Stimulated activated CD4-positive, alpha-beta T cell treated with anti-CD3 and anti-CD28 coated beads, TNF-alpha, amount 100 ng/mL, for 4 hours (primary cell): Measurements from ENCODE around the gene DONSON.

Experiments
- DNase-seq, 3 experiments: peaks; one replicate each; pipeline ENCODE4 v3.0.0-alpha.2; 2020; ENCODE audit warnings: low read depth in 3 of 3

DONSON gene

DNA sequence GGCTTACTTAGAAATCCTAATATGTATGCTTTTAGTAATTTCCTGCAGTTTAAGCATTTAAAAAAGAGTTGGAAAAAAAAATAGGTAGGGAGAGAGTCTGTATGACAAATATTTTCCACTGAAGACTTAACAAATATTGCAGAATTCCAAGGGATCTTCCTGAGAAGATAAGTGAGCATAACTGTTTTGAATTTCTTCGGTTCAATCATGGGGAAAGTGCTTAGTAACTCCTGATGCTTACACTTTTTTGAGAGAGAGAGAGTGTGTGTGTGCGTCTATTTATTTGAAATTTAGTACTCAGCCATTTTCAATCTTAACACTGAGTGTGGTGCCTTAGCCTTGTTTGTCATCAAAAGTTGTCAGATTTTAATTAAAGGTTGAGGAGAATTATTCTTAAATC is 27.1 kb downstream of the DONSON start:
- DNase-seq, result no peak

- no peak for DNase-seq
Measured at GRCh38 chr21:33560965-33561364, 27.5 kb downstream of the DONSON start.

- no peak for DNase-seq
Measured at GRCh38 chr21:33559813-33560212, 28.7 kb downstream of the DONSON start.

DNA sequence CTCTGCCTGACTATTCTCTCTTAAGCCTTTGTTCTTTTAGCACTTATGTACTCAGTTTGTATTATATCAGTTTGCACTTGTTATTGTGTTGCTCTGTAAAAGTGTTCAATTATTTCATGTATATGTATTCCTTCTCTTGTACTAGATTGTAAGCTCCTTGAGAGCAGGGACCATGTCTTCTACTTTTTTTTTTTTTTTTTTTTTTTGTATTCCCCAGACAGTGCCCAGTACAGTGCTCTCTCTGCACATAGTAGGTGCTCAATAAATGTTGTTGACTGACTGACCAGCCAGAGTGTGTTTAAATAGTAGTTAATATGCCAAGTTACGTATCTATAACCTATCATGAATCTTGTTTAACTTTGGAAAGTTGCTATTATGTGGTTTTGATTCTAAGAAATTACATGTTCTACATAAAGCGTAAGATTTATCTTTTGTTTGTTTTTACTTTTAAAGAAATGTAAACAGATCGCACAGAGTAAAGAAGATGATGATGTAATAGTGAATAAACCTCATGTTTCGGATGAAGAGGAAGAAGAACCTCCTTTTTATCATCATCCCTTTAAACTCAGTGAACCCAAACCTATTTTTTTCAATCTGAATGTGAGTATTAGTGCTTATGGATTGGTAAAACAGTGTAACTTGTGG is 29.6 kb downstream of the DONSON start:
- no peak for DNase-seq

DNA sequence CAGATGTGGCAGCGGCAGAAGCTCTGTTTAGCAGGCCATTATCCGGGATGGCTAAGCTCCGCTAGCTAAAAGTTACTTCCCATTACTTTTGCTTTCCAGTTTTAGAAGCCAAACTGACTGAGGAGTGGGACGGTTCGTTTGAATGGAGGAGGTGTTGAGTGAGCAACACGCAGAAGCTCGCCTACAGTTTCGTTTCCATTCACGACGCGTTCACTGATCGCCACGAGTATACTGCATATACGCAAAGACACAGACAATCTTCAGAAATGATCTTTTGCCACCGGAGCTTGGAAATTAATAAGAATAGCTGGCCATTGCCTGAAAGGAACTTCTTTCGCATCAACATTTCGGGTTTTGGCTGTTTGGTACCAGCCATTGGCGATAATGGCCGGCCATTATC is 31.0 kb downstream of the DONSON start:
- no peak for DNase-seq

- DNase-seq, result no peak
Measured at GRCh38 chr21:33554982-33555344, 33.5 kb downstream of the DONSON start.

- DNase-seq, result no peak
Measured at GRCh38 chr21:33554236-33554981, 34.1 kb downstream of the DONSON start.

DNA sequence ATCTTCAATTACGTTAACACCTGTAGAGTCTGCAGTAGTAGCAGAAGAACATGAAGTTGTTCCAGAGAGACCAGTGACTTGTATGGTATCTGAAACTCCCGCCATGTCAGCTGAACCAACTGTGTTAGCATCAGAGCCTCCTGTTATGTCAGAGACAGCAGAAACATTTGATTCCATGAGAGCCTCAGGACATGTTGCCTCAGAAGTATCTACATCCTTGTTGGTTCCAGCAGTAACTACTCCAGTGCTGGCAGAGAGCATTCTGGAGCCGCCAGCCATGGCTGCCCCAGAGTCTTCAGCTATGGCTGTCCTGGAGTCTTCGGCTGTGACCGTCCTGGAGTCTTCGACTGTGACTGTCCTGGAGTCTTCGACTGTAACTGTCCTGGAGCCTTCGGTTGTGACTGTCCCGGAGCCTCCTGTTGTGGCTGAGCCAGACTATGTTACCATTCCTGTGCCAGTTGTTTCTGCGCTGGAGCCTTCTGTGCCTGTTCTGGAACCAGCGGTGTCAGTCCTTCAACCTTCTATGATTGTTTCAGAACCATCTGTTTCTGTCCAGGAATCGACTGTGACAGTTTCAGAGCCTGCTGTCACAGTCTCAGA is 35.4 kb downstream of the DONSON start:
- no peak for DNase-seq

DNA sequence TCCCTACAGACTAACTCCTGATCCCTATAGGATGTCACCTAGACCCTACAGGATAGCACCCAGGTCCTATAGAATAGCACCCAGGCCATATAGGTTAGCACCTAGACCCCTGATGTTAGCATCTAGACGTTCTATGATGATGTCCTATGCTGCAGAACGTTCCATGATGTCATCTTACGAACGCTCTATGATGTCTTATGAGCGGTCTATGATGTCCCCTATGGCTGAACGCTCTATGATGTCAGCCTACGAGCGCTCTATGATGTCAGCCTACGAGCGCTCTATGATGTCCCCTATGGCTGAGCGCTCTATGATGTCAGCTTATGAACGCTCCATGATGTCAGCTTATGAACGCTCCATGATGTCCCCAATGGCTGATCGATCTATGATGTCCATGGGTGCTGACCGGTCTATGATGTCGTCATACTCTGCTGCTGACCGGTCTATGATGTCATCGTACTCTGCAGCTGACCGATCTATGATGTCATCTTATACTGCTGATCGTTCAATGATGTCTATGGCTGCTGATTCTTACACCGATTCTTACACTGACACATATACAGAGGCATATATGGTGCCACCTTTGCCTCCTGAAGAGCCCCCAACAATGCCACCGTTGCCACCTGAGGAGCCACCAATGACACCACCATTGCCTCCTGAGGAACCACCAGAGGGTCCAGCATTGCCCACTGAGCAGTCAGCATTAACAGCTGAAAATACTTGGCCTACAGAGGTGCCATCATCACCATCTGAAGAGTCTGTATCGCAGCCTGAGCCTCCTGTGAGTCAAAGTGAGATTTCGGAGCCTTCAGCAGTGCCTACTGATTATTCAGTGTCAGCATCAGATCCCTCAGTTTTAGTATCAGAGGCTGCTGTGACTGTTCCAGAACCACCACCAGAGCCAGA is 36.1 kb downstream of the DONSON start:
- no peak for DNase-seq

- no peak for DNase-seq
Measured at GRCh38 chr21:33551664-33552063, 36.8 kb downstream of the DONSON start.

DNA sequence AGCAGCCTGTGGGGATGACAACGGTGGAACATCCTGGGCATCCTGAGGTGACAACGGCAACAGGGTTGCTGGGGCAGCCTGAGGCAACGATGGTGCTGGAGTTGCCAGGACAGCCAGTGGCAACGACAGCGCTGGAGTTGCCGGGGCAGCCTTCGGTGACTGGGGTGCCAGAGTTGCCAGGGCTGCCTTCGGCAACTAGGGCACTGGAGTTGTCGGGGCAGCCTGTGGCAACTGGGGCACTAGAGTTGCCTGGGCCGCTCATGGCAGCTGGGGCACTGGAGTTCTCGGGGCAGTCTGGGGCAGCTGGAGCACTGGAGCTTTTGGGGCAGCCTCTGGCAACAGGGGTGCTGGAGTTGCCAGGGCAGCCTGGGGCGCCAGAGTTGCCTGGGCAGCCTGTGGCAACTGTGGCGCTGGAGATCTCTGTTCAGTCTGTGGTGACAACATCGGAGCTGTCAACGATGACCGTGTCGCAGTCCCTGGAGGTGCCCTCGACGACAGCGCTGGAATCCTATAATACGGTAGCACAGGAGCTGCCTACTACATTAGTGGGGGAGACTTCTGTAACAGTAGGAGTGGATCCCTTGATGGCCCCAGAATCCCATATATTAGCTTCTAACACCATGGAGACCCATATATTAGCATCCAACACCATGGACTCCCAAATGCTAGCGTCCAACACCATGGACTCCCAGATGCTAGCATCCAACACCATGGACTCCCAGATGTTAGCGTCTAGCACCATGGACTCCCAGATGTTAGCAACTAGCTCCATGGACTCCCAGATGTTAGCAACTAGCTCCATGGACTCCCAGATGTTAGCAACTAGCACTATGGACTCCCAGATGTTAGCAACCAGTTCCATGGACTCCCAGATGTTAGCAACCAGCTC is 37.5 kb downstream of the DONSON start:
- no peak for DNase-seq

DNA sequence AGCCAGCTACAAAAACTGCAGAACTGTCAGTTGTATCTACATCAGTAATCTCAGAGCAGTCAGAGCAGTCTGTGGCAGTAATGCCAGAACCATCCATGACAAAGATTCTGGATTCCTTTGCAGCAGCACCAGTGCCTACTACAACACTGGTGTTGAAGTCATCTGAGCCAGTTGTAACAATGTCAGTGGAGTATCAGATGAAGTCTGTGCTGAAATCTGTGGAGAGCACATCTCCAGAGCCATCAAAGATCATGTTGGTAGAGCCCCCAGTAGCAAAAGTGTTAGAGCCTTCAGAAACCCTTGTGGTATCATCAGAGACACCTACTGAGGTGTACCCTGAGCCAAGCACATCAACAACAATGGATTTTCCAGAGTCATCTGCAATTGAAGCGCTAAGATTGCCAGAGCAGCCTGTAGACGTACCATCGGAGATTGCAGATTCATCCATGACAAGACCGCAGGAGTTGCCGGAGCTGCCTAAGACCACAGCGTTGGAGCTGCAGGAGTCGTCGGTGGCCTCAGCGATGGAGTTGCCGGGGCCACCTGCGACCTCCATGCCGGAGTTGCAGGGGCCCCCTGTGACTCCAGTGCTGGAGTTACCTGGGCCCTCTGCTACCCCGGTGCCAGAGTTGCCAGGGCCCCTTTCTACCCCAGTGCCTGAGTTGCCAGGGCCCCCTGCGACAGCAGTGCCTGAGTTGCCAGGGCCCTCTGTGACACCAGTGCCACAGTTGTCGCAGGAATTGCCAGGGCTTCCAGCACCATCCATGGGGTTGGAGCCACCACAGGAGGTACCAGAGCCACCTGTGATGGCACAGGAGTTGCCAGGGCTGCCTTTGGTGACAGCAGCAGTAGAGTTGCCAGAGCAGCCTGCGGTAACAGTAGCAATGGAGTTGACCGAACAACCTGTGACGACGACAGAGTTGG is 38.4 kb downstream of the DONSON start:
- DNase-seq, result no peak

- no peak for DNase-seq
Measured at GRCh38 chr21:33546086-33546485, 42.4 kb downstream of the DONSON start.

DNA sequence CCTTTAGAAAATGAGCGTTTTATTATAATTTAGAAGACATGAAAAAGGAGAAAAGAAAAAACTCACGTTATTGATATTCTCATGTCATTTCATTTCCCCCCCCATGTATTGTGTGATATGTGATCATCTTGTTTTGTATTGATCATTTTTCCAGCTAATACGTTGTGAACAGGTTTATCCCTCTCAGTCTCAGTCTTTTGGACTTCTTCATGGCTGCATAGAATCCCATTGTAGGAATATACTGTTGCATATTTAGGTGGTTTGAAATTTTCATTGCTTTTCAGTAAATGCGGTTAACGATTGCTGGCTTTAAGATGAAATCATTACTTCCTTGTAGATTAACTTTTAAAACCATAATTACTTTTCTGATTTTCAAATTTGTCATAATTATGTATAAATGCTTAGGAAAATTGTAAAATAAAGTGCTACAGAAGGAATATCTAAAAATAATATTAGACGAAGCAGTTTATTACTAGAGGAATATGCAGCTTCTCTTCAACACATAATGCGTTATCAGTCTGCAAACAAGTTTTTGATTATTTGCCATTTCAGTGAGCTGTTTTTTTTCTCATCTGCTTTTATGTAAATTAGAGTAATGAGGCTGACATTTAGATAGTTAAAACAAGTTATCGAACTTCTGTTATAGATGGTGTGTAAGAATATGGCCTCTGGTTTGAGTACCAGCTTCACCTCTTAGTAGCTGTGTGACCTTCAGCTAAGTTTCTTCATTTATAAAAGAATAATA is 43.9 kb downstream of the DONSON start:
- no peak for DNase-seq

DNA sequence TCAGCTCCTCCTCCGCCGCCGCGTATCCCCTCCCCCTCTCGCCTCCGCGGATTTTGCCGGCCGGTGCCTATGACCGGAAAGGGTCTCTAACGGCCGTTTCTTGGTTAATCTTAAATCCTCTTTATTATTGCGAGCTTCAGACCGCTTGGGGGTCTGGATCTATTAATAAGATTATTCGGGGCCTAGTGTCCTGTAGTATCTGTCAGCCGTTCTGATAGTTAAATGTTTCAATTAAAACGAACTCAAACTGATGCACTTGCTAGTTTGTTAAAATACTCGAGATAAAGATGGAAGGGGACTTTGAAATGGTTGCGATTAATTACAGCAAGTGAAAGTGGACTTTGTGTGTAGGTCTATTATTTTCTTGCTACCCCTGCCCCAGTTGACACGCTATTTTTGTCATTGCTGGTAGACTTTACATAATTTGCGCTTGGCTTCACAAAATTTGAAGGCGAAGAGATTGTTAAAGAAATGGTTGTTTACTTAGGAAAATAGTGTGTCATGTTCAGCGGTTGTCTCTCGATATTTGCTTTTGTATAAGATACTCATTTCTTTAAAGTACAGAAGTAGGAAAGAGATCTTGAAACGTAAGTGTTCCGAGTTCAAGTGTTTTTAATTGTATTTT is 44.9 kb downstream of the DONSON start:
- peak in 2 of 3 experiments; percentile 38 to 47 for DNase-seq

DNA sequence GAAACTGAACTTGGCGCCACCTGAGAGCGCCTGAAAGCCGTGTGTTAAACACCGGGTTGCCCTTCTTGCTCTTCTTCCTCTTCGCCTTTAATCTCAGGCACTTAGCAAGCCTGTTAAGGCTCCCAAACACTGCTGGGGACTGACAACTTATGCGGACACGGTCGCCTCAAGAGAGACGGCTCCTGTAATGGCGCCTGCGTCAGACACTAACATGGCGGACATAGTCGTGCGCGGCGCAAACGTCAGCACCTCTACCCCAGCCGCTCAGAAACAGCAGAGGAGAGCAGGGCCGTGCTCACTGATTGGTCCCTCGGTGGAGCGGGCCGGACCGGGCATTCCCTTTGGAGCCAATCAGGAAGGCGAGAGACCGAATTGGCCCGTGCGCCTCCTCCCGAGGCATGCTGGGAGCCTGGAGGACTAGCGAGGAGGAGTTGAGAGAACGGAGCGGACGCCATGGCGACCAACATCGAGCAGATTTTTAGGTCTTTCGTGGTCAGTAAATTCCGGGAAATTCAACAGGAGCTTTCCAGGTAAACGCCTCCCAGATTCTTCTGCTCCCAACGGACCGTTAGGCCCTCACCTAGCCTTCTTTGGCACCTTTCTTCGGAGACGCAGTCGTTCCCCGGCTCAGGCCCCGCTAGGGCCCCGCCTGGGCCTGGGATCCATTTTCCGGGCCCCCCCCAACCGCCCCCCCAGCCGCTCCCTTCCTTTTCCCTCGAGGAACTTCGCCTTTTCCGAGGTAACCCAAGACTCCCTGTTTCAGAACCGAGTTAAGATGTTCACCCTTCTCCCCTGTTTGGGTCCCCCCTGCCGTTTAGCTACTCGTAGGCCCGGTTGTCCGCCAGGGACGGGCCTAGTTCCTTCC is 45.6 kb downstream of the DONSON start, which contains the start of gene SON:
TSS of gene SON (plus strand) at position 399 of the 865 bp plus-strand sequence. CDS start at position 454, 55 bp downstream.
- peak; percentile 84 to 96 (median 94) for DNase-seq

GRCh38 chr21:33541756-33542639 is 46.5 kb downstream of the DONSON start, which contains the start of gene GART:
GART (minus strand) TSS chr21:33542117; CDS start chr21:33539315, 2,802 bp downstream.
- peak; percentile 63 to 76 (median 71) for DNase-seq
